ENCODE results near the gene PAOX.
"Not testable (repeated sequence)": the region's sequence is repeated elsewhere in the genome, so short reads cannot be mapped to it uniquely, and the experiment has no call there.

The PAOX gene

GRCh38 chr10:133421336-133422222 lies 42.5 kb downstream of the PAOX start:
- Histone ChIP-seq H3K79me2 (ENCODE audit: low read length) (no peaks in the 10 kb centered on the region), H3K4me2 (ENCODE audit: low read length) (no peak overlapping the region), H3K4me3 (ENCODE audit: low read length) (no peak overlapping the region), H4K20me1 (ENCODE audit: insufficient read depth, low read length) (no peaks in the 10 kb centered on the region), H3K27me3 (ENCODE audit: low read depth, low read length) (no peaks in the 10 kb centered on the region), H2AFZ (ENCODE audit: low read depth, low read length) (no peak overlapping the region), H3K36me3 (replicated peaks; ENCODE audit: low read depth, low read length) (peaks cover 5% of the 10 kb centered on the region), H3K9ac (ENCODE audit: low read length) (no peak overlapping the region), H3K9me3 (ENCODE audit: insufficient read depth, low read length) (no peaks in the 10 kb centered on the region), H3K4me1 (ENCODE audit: low read length) (no peaks in the 10 kb centered on the region), H3K27ac (ENCODE audit: low read length) (no peak overlapping the region)
- TF ChIP-seq CTCF (IDR thresholded peaks at IDR 0.05; ENCODE audit: low read depth, low read length) (no peak), EZH2phosphoT487 (IDR thresholded peaks at IDR 0.05; ENCODE audit: low read depth) (no peak)

GRCh38 chr10:133422223-133422806 lies 43.3 kb downstream of the PAOX start:
- TF ChIP-seq EZH2phosphoT487 (IDR thresholded peaks at IDR 0.05; ENCODE audit: low read depth) (no peak), CTCF (IDR thresholded peaks at IDR 0.05; ENCODE audit: low read depth, low read length) (no peak)
- no peak overlapping the region for H3K4me2 ChIP-seq (ENCODE audit: low read length)
- H3K9me3 ChIP-seq (ENCODE audit: insufficient read depth, low read length): no peaks in the 10 kb centered on the region
- no peaks in the 10 kb centered on the region for H3K79me2 ChIP-seq (ENCODE audit: low read length)
- H3K27me3 ChIP-seq (ENCODE audit: low read depth, low read length): no peaks in the 10 kb centered on the region
- H3K4me3 ChIP-seq (ENCODE audit: low read length): no peak overlapping the region
- H2AFZ ChIP-seq (ENCODE audit: low read depth, low read length): no peak overlapping the region
- no peak overlapping the region for H3K9ac ChIP-seq (ENCODE audit: low read length)
- H3K36me3 ChIP-seq (replicated peaks; ENCODE audit: low read depth, low read length): peaks cover 5% of the 10 kb centered on the region
- no peaks in the 10 kb centered on the region for H4K20me1 ChIP-seq (ENCODE audit: insufficient read depth, low read length)
- H3K4me1 ChIP-seq (ENCODE audit: low read length): no peaks in the 10 kb centered on the region
- no peak overlapping the region for H3K27ac ChIP-seq (ENCODE audit: low read length)

GRCh38 chr10:133422807-133423771 lies 44.0 kb downstream of the PAOX start:
- Histone ChIP-seq H3K27ac (ENCODE audit: low read length) (no peak overlapping the region), H3K9me3 (ENCODE audit: insufficient read depth, low read length) (no peaks in the 10 kb centered on the region), H3K4me2 (ENCODE audit: low read length) (no peak overlapping the region), H3K79me2 (ENCODE audit: low read length) (no peaks in the 10 kb centered on the region), H3K9ac (ENCODE audit: low read length) (no peak overlapping the region), H3K4me1 (ENCODE audit: low read length) (no peaks in the 10 kb centered on the region), H2AFZ (ENCODE audit: low read depth, low read length) (no peak overlapping the region), H4K20me1 (ENCODE audit: insufficient read depth, low read length) (no peaks in the 10 kb centered on the region), H3K36me3 (replicated peaks; ENCODE audit: low read depth, low read length) (peaks cover 5% of the 10 kb centered on the region), H3K4me3 (ENCODE audit: low read length) (no peak overlapping the region), H3K27me3 (ENCODE audit: low read depth, low read length) (no peaks in the 10 kb centered on the region)
- TF ChIP-seq EZH2phosphoT487 (IDR thresholded peaks at IDR 0.05; ENCODE audit: low read depth) (no peak), CTCF (IDR thresholded peaks at IDR 0.05; ENCODE audit: low read depth, low read length) (no peak)

GRCh38 chr10:133424102-133424501 lies 45.0 kb downstream of the PAOX start:
- H3K27ac ChIP-seq (ENCODE audit: low read length); H3K4me1 ChIP-seq (ENCODE audit: low read length); H3K36me3 ChIP-seq (replicated peaks; ENCODE audit: low read depth, low read length); H3K9ac ChIP-seq (ENCODE audit: low read length); H2AFZ ChIP-seq (ENCODE audit: low read depth, low read length); H4K20me1 ChIP-seq (ENCODE audit: insufficient read depth, low read length); H3K4me2 ChIP-seq (ENCODE audit: low read length); H3K9me3 ChIP-seq (ENCODE audit: insufficient read depth, low read length); H3K79me2 ChIP-seq (ENCODE audit: low read length); H3K4me3 ChIP-seq (ENCODE audit: low read length); H3K27me3 ChIP-seq (ENCODE audit: low read depth, low read length): not testable (repeated sequence)

- H3K36me3 ChIP-seq (replicated peaks; ENCODE audit: low read depth, low read length); H2AFZ ChIP-seq (ENCODE audit: low read depth, low read length); H3K27ac ChIP-seq (ENCODE audit: low read length); H3K4me3 ChIP-seq (ENCODE audit: low read length); H3K27me3 ChIP-seq (ENCODE audit: low read depth, low read length); H3K9ac ChIP-seq (ENCODE audit: low read length); H3K4me1 ChIP-seq (ENCODE audit: low read length); H3K79me2 ChIP-seq (ENCODE audit: low read length); H3K9me3 ChIP-seq (ENCODE audit: insufficient read depth, low read length); H3K4me2 ChIP-seq (ENCODE audit: low read length); H4K20me1 ChIP-seq (ENCODE audit: insufficient read depth, low read length): not testable (repeated sequence)
Measured at GRCh38 chr10:133424601-133425000, 45.5 kb downstream of the PAOX start, which contains the start of gene SPRN. TSS of gene SPRN (minus strand) at chr10:133424625. CDS start at chr10:133423681, 944 bp downstream.

GRCh38 chr10:133429571-133429970 lies 50.5 kb downstream of the PAOX start:
- H3K4me2 ChIP-seq (ENCODE audit: low read length); H3K4me3 ChIP-seq (ENCODE audit: low read length); H3K4me1 ChIP-seq (ENCODE audit: low read length); H2AFZ ChIP-seq (ENCODE audit: low read depth, low read length); H3K9ac ChIP-seq (ENCODE audit: low read length); H4K20me1 ChIP-seq (ENCODE audit: insufficient read depth, low read length); H3K27ac ChIP-seq (ENCODE audit: low read length); H3K36me3 ChIP-seq (replicated peaks; ENCODE audit: low read depth, low read length); H3K79me2 ChIP-seq (ENCODE audit: low read length); H3K9me3 ChIP-seq (ENCODE audit: insufficient read depth, low read length); H3K27me3 ChIP-seq (ENCODE audit: low read depth, low read length): not testable (repeated sequence)

All from OCI-LY3 (cell line).